Loucy (cell line): ENCODE results near the gene CENPU.
"Not testable (repeated sequence)": the region's sequence is repeated elsewhere in the genome, so short reads cannot be mapped to it uniquely, and the experiment has no call there.

Experiments used
- CTCF ChIP-seq: fragments of 200-600 bp; sonication (generic); conservative IDR thresholded peaks from 2 replicates; pipeline ENCODE4 v1.5.1; 2014; ENCODE audit warnings: mild to moderate bottlenecking, antibody characterized with exemption, low read length
- EZH2phosphoT487 ChIP-seq: fragments of 200-600 bp; IDR thresholded peaks from 2 replicates; pipeline ENCODE4 v1.6.1; 2018; ENCODE audit warnings: antibody characterized with exemption, mild to moderate bottlenecking, moderate library complexity, borderline replicate concordance

DNA sequence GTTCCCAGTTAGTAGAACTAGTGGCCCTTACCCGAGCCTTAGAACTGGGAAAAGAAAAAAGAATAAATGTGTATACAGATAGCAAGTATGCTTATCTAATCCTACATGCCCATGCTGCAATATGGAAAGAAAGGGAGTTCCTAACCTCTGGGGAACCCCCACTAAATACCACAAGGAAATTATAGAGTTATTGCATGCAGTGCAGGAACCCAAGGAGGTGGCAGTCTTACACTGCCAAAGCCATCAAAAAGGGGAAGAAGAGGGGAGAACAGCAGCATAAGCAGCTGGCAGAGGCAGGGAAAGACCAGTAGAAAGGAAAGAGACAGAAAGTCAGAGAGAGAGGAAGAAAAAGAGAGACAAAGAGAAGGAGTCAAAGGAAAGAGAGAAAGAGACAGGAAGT is 5.7 kb upstream of the CENPU start:
- not testable (repeated sequence) for TF ChIP-seq EZH2phosphoT487, CTCF
